Activated T-helper 17 cell treated with anti-CD3 and anti-CD28 coated beads, Interleukin-2, amount 50 U/mL, for 72 hours (primary cell): Measurements from ENCODE around the gene PYDC1. TPM values are rescaled to one million over a fixed set of nuclear protein-coding genes. Genes with fewer than 3 reads are reported as not detected.
A peak's percentile ranks its signal among the peaks of the same experiment; 100 is the strongest.
"Not testable (repeated sequence)": the region's sequence is repeated elsewhere in the genome, so short reads cannot be mapped to it uniquely, and the experiment has no call there.

Experiments used
- ATAC-seq: fragments of 150-1000 bp; cut with Tn5 transposase; replicated peaks from 2 replicates; pipeline ENCODE4 v1.10.0; 2021; ENCODE audit warnings: mild to moderate bottlenecking, moderate library complexity
- H3K27ac Mint-ChIP-seq: one replicate; pipeline ENCODE4 v1.8.0; 2022; ENCODE audit warnings: mixed read lengths
- H3K27me3 Mint-ChIP-seq: one replicate; pipeline ENCODE4 v1.8.0; 2022; ENCODE audit warnings: mixed read lengths
- H3K36me3 Mint-ChIP-seq: one replicate; pipeline ENCODE4 v1.8.0; 2022; ENCODE audit warnings: low read depth, mild to moderate bottlenecking, mixed read lengths
- H3K4me1 Mint-ChIP-seq: one replicate; pipeline ENCODE4 v1.8.0; 2022; ENCODE audit warnings: mixed read lengths
- H3K4me3 Mint-ChIP-seq: one replicate; pipeline ENCODE4 v1.8.0; 2022; ENCODE audit warnings: mild to moderate bottlenecking, mixed read lengths
- H3K9me3 Mint-ChIP-seq: one replicate; pipeline ENCODE4 v1.8.0; 2022; ENCODE audit warnings: mixed read lengths
- total RNA-seq, 2 donors: library from RNA; stranded (reverse); gene quantifications; one replicate each; pipeline ENCODE4 v1.2.3, GENCODE V29; 2022

Gene PYDC1
- total RNA-seq = under 1 TPM in 1 of 2 donors, not detected in 1; 0.61 TPM

GRCh38 chr16:31216422-31217135 is at the start of gene PYDC1:
PYDC1 (minus strand) TSS chr16:31217135; CDS start chr16:31217028, 107 bp downstream.
- ATAC-seq = peak; percentile 34
- peak within 1 kb of the TSS; percentile 80 for H3K4me3 Mint-ChIP-seq
- no peaks in the 10 kb centered on the region for H3K9me3 Mint-ChIP-seq
- H3K27ac Mint-ChIP-seq = no peak within 1 kb of the TSS
- H3K36me3 Mint-ChIP-seq = no peaks in the 10 kb centered on the region
- peaks cover 8% of the 10 kb centered on the region for H3K4me1 Mint-ChIP-seq
- peaks cover 35% of the 10 kb centered on the region for H3K27me3 Mint-ChIP-seq

DNA sequence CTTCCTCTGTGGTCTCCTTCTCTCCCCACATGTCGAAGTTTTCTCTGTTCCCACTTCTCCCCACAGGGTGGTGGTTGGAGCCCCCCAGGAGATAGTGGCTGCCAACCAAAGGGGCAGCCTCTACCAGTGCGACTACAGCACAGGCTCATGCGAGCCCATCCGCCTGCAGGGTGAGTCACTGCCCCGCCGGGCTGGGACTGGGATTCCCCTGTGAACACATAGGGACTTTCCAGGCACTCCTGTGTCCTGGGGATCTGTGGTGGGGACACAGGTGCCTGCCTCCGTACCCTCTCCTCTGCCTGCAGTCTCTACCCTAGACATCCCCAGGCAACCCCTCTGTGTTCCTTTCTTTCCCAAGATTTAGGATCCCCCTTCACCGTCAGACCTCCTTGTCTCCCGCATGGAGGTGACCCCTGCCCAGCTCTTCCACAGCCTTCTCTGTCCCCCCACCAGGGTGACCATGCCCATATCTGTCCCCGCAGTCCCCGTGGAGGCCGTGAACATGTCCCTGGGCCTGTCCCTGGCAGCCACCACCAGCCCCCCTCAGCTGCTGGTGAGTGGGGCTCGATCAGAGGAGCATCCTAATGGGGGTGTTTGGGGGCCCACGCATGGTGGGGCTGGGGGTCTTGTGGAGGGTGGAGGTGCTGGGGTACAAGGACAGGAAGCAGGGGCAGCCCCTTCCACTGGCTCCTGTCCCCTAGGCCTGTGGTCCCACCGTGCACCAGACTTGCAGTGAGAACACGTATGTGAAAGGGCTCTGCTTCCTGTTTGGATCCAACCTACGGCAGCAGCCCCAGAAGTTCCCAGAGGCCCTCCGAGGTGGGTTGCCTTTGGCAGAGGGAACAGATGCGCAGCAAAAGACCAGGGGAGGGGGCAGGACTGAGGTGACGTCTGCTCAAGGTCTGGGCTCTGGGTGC is 48.7 kb upstream of the PYDC1 start:
- no peaks in the 10 kb centered on the region for H3K9me3 Mint-ChIP-seq

DNA sequence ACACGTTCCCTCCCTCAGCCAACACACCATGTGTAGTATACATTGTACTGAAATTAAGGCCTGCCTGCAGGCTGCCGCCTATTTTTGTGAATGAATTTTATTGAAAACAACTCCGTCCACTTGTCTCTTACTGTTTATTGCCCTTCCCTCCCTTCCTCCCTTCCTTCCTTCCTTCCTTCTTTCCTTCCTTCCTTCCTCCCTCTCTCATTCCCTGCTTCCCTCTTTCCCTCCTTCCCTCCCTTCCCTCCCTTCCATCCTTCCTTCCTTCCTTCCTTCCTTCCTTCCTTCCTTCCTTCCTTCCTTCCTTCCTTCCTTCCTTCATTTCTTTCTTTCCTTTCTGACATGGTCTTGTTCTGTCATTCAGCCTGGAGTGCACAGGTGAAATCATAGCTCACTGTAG is 45.1 kb upstream of the PYDC1 start:
- Mint-ChIP-seq H3K9me3 (no peaks in the 10 kb centered on the region), H3K4me3 (no peak overlapping the region), H3K4me1 (peaks cover 22% of the 10 kb centered on the region)

More for the DNA sequence above, 48.7 kb upstream of the PYDC1 start:
- H3K36me3 Mint-ChIP-seq = peaks cover 10% of the 10 kb centered on the region
- peak overlapping the region; percentile 84 for H3K4me3 Mint-ChIP-seq
- peak; percentile 96 for ATAC-seq
- peak overlapping the region; percentile 97 for H3K27ac Mint-ChIP-seq
- peaks cover 22% of the 10 kb centered on the region for H3K4me1 Mint-ChIP-seq
- peaks cover 4% of the 10 kb centered on the region for H3K27me3 Mint-ChIP-seq

DNA sequence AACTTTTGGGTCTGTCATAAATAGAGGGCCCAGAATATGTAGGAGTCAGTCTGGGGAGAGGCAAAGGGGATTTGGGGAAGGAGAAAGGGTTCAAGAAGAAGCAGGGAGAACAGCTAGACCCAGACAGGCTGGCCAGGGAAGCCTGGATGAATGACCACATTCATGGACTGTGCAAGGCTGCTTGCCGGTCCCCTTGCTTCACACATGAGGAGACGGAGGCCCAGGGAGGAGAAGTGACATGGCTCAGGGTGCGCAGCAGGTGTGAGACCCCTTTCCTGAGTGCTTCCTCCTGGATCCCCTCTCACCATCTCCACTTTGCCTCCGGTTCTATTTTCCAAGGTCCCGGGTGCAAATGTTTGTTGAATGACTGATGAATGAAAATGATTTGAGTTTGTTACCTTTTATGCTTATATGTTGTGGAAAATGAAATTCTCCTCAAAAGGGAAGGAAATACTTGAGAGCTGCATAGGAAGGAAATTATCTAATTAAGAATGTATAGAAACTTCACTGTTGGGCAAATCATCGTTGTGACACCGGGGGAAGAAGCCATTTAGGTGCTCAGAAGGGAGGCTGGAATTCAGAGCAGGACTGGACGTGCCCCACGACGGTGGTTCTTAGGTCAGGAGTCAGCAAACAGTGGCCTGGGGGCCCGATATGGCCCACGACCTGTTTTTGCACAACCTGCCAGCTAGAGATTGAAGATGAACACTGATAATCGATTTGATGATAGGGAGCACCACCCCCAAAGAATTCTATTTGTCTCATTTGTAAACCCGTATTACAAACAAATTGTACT is 43.4 kb upstream of the PYDC1 start:
- no peaks in the 10 kb centered on the region for H3K36me3 Mint-ChIP-seq
- H3K4me1 Mint-ChIP-seq = peaks cover 16% of the 10 kb centered on the region
- no peaks in the 10 kb centered on the region for H3K9me3 Mint-ChIP-seq
- H3K27me3 Mint-ChIP-seq = peaks cover 4% of the 10 kb centered on the region
- ATAC-seq = no peak
- peak overlapping the region; percentile 51 for H3K4me3 Mint-ChIP-seq
- peak overlapping the region; percentile 37 for H3K27ac Mint-ChIP-seq

More for the DNA sequence above, 45.1 kb upstream of the PYDC1 start:
- no peak for ATAC-seq
- Mint-ChIP-seq H3K27ac (peak overlapping the region; percentile 45), H3K36me3 (no peaks in the 10 kb centered on the region), H3K27me3 (peaks cover 4% of the 10 kb centered on the region)

- H3K27me3 Mint-ChIP-seq = peaks cover 4% of the 10 kb centered on the region
- ATAC-seq = no peak
- H3K4me1 Mint-ChIP-seq = peaks cover 20% of the 10 kb centered on the region
- no peak overlapping the region for H3K27ac Mint-ChIP-seq
- no peaks in the 10 kb centered on the region for H3K36me3 Mint-ChIP-seq
- H3K4me3 Mint-ChIP-seq = no peak overlapping the region
- no peaks in the 10 kb centered on the region for H3K9me3 Mint-ChIP-seq
These were observed 41.4 kb upstream of the PYDC1 start for GRCh38 chr16:31258366-31258765.

DNA sequence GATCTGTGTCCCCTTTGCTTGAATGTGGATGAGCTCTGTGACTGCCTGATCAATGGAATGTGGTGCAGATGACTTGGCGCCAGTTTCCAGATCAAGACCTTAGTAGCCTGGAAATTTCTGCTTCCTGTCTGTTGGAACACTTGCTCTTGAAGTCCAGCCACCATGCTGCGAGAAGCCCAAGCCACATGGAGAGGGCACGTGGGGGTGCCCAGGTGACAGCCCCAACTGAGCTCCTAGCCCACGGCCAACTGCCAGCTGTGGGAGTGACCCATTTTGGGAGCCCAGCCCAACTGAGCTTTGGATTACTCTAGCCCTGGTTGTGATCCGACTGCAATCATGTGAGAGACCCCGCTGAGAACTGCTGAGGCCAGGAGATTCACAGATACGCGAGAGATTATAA is 39.5 kb upstream of the PYDC1 start:
- H3K4me1 Mint-ChIP-seq = peaks cover 30% of the 10 kb centered on the region

GRCh38 chr16:31253642-31254045 is 36.7 kb upstream of the PYDC1 start:
- Mint-ChIP-seq H3K36me3 (no peaks in the 10 kb centered on the region), H3K4me3 (peak overlapping the region; percentile 70), H3K9me3 (no peaks in the 10 kb centered on the region), H3K27ac (peak overlapping the region; percentile 73), H3K27me3 (no peaks in the 10 kb centered on the region), H3K4me1 (peaks cover 18% of the 10 kb centered on the region)
- peak; percentile 97 for ATAC-seq

More for the DNA sequence above, 39.5 kb upstream of the PYDC1 start:
- H3K27me3 Mint-ChIP-seq = no peaks in the 10 kb centered on the region
- no peak overlapping the region for H3K27ac Mint-ChIP-seq
- no peaks in the 10 kb centered on the region for H3K36me3 Mint-ChIP-seq
- ATAC-seq = no peak
- H3K4me3 Mint-ChIP-seq = no peak overlapping the region
- H3K9me3 Mint-ChIP-seq = no peaks in the 10 kb centered on the region

DNA sequence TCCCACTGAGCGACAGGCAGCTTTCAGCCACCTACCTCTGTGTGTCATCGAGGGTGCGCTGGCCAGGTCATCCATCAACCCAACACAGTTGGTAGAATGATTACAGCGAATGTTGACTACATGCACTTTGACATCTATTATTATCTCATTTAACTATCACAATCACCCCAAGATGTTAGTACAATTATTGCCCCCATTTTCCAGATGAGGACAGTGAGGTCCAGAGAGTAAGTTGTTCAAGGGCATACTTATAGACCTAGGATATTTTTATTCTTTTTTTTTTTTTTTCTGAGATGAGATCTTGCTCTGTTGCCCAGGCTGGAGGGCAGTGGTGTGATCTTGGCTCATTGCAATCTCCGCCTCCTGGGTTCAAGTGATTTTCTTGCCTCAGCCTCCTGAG is 34.5 kb upstream of the PYDC1 start:
- no peaks in the 10 kb centered on the region for H3K9me3 Mint-ChIP-seq
- peaks cover 18% of the 10 kb centered on the region for H3K4me1 Mint-ChIP-seq
- no peaks in the 10 kb centered on the region for H3K27me3 Mint-ChIP-seq
- H3K36me3 Mint-ChIP-seq = no peaks in the 10 kb centered on the region
- peak overlapping the region; percentile 29 for H3K27ac Mint-ChIP-seq
- ATAC-seq = peak; percentile 22
- peak overlapping the region; percentile 36 for H3K4me3 Mint-ChIP-seq

DNA sequence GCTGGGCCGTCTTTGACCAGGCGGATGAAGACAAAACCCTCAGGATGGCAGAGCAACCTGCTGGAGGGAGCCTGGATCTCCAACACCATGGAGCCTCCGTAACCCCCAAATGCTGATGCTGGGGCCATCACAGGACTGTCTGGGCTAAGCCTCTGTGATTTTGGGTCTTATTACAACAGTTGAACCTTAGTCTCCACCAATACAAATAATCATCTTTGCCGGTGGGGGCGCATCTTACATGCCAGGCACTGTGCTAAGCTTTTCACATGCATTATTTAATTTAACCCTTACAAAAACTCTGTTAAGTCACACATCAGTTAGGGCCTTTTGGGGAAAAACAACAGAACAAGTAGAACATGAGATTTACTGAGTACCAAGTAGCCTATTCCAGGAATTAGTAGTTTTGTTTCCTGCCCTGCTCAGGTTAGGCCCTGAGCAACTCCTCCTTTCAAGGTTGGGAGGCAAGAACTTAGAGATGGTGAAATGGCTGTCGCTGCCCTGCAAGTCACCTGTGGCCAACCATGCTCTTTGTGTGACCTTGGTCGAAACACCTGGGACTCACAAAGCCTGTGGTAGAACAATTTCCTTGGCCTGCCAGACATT is 33.9 kb upstream of the PYDC1 start:
- H3K27ac Mint-ChIP-seq = peak overlapping the region; percentile 29
- no peaks in the 10 kb centered on the region for H3K9me3 Mint-ChIP-seq
- peak; percentile 57 for ATAC-seq
- H3K27me3 Mint-ChIP-seq = no peaks in the 10 kb centered on the region
- H3K36me3 Mint-ChIP-seq = no peaks in the 10 kb centered on the region
- H3K4me3 Mint-ChIP-seq = peak overlapping the region; percentile 36
- peaks cover 18% of the 10 kb centered on the region for H3K4me1 Mint-ChIP-seq

DNA sequence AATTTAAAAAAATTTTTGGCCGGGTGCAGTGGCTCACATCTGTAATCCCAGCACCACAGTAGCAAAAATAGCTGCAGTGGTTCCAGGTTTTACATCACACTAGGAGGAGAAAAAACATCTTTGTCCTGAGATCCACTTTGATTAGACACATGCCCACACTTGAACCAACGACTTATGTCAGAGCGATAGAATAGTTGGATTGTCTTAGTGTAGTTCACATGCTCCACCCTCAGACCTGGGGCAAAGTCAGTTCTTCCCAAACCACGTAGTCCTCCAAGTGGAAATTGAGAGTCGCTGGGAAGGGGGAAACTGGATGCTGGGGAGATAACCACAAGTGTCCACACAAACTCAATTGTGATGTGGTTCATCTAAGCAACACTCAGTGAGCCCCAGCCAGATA is 31.4 kb upstream of the PYDC1 start:
- Mint-ChIP-seq H3K36me3 (no peaks in the 10 kb centered on the region), H3K9me3 (no peaks in the 10 kb centered on the region), H3K4me1 (peaks cover 10% of the 10 kb centered on the region), H3K27ac (no peak overlapping the region), H3K4me3 (no peak overlapping the region), H3K27me3 (no peaks in the 10 kb centered on the region)
- no peak for ATAC-seq

GRCh38 chr16:31246296-31246695 is 29.4 kb upstream of the PYDC1 start:
- Mint-ChIP-seq H3K4me1 (no peaks in the 10 kb centered on the region), H3K27me3 (no peaks in the 10 kb centered on the region), H3K9me3 (no peaks in the 10 kb centered on the region), H3K36me3 (no peaks in the 10 kb centered on the region), H3K27ac (no peak overlapping the region), H3K4me3 (no peak overlapping the region)
- no peak for ATAC-seq

GRCh38 chr16:31245598-31245997 is 28.7 kb upstream of the PYDC1 start:
- H3K9me3 Mint-ChIP-seq, ATAC-seq, H3K4me3 Mint-ChIP-seq: not testable (repeated sequence)

GRCh38 chr16:31243734-31244670 is 27.1 kb upstream of the PYDC1 start:
- ATAC-seq = no peak
- Mint-ChIP-seq H3K4me1 (no peaks in the 10 kb centered on the region), H3K4me3 (no peak overlapping the region), H3K27me3 (no peaks in the 10 kb centered on the region), H3K27ac (no peak overlapping the region), H3K36me3 (no peaks in the 10 kb centered on the region), H3K9me3 (no peaks in the 10 kb centered on the region)

More at GRCh38 chr16:31245598-31245997, 28.7 kb upstream of the PYDC1 start:
- not testable (repeated sequence) for H3K36me3 Mint-ChIP-seq, H3K27ac Mint-ChIP-seq, H3K27me3 Mint-ChIP-seq, H3K4me1 Mint-ChIP-seq
